HFF-Myc (cell line): Measurements from ENCODE around the gene CCR7.

Experiments
- DNase-seq: peaks from one replicate; pipeline ENCODE4 v3.0.0-alpha.2; 2011; ENCODE audit warnings: low read depth; ENCODE audit errors: extremely low read depth
- H3K4me3 ChIP-seq: replicated peaks from 2 replicates; pipeline ENCODE4 v1.5.1; 2011; ENCODE audit warnings: low read depth, mild to moderate bottlenecking, control low read depth, low read length
- TF ChIP-seq, protein P1 (sequence below): IDR thresholded peaks from 2 replicates; pipeline ENCODE4 v1.5.1; 2012; ENCODE audit warnings: mild to moderate bottlenecking, low read depth, low read length, control low read depth; ENCODE audit errors: missing control alignments

Gene CCR7

DNA sequence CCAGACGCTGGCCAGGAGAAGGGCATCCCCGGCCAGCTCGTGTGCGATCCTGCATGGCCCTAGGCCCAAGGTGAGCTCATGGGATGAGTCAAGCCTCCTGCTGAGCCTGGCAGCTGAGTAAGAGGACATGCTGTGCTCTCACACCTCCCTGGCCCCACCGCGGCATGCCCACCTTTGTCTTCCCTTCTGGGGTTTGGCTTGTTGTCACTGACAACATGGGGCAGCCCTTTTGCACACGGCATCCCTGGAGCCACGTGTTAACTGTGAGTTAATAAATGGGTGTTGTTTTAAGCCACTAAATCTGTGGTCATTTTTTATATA is 55.0 kb downstream of the CCR7 start:
- DNase-seq, result no peak
- TF ChIP-seq, protein P1, sequence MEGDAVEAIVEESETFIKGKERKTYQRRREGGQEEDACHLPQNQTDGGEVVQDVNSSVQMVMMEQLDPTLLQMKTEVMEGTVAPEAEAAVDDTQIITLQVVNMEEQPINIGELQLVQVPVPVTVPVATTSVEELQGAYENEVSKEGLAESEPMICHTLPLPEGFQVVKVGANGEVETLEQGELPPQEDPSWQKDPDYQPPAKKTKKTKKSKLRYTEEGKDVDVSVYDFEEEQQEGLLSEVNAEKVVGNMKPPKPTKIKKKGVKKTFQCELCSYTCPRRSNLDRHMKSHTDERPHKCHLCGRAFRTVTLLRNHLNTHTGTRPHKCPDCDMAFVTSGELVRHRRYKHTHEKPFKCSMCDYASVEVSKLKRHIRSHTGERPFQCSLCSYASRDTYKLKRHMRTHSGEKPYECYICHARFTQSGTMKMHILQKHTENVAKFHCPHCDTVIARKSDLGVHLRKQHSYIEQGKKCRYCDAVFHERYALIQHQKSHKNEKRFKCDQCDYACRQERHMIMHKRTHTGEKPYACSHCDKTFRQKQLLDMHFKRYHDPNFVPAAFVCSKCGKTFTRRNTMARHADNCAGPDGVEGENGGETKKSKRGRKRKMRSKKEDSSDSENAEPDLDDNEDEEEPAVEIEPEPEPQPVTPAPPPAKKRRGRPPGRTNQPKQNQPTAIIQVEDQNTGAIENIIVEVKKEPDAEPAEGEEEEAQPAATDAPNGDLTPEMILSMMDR, result no peak
- no peak overlapping the region for H3K4me3 ChIP-seq

DNA sequence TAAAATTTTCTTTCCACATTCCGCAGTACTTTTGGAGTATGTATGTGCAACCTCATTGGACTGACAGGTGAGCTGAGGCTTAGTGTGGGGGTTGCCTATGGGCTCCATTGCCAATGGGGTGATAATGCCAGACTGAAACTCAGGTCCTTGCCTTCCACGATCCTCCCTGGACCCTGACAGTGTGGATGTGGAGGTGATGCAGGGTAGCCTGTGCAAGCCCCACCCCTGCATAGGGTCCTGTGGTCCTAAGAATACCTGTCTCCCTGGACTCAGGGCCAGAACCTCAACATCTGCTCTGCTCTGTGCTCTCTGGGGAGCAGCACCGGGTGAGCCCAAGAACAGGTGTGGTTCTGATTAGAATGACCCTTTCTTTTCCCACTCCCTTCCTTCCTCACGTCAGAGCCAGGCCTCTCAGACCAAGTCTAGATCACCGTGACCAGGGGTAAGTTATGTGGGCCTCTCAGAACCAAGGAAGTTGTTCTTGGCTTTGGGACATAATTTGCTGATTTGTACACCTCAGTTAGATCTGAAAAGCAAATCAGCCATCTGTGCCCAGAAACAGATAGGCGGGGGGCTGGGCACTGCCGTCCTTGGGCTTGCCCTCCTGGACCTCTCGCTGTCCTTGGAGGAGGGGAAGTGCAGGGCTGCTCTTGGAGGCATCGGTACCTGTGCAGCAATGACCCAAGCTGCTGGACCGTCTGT is 55.5 kb downstream of the CCR7 start:
- TF ChIP-seq, protein P1, result no peak
- no peak overlapping the region for H3K4me3 ChIP-seq

DNA sequence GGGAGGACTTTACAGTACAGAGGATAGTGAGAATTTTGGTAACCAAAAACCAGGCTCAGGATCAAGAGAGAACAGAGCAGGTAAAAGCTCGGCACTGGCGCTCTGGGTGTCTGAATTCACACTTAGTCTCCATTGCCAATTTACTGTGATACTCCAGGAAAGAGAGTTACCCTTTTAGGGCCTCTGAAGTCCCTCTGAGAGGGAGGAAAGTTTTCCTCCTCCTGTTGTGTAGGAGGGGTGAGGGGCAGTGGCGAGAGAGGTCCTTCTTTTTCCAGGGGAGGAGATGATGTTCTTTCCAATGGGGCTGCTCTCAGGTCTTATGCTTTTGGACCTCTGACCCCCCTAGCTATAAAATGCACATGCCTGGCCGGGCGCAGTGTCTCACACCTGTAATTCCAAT is 58.5 kb downstream of the CCR7 start:
- no peak for DNase-seq

More for the DNA sequence above, 55.5 kb downstream of the CCR7 start:
- no peak for DNase-seq

More for the DNA sequence above, 58.5 kb downstream of the CCR7 start:
- no peak overlapping the region for H3K4me3 ChIP-seq
- TF ChIP-seq, protein P1, result no peak
